Measurements from ENCODE around the gene MRPS2.
"Not testable (repeated sequence)": the region's sequence is repeated elsewhere in the genome, so short reads cannot be mapped to it uniquely, and the experiment has no call there.

MRPS2 gene

DNA sequence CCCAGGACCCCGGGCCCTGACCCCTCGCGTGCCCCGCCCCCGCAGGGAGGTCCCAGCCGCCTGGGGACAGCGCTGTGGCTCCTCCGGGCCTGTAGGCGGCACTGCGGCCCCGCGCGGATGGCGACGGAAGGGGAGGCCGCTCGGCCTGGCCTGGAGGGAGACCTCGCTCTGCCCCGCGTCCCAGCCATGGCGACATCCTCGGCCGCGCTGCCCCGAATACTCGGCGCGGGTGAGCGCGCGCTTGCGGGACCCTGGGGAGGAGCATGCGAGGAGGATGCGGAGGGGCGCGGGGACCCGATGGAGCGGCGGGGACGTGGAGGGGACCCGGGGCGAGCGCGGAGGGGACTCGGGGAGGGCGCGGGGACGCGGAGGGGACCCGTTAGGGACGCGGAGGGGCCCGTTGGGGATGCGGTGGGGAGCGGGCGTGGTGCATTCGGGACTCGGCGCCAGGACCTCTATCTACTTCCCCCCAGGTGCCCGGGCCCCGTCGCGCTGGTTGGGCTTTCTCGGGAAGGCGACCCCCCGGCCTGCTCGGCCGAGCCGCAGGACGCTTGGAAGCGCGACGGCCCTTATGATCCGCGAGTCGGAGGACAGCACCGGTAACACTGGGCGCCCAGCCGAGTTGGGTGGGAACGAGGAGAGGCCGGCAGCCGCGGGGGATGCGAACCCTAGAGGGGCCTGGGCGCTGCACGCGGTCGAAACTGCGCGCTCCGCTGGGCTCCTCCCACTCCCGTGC lies at the start of gene MRPS2:
Gene MRPS2, plus strand, starts transcription at position 158 of the 736 bp plus-strand sequence. Its CDS starts 29 bp downstream, at position 187.
- DNase-seq (ENCODE audit: low read depth, low spot score): peak; percentile 47

DNA sequence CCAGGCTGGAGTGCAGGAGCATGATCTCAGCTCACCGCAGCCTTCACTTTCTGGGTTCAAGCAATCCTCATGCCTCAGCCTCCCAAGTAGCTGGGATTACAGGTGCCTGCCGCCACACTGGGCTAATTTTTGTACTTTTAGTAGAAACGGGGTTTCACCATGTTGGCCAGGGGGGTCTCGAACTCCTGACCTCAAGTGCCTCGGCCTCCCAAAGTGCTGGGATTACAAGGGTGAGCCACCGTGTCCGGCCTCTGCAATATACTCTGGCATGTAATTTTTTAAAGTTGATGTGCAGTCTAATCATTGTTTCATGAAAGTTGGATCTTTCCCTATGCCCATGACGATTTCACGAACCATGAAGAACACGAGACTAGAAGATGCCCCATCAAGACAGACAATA lies 49.5 kb upstream of the MRPS2 start:
- no peak for DNase-seq (ENCODE audit: low read depth, low spot score)

- DNase-seq (ENCODE audit: low read depth, low spot score): not testable (repeated sequence)
Observed at GRCh38 chr9:135451909-135452308, 48.6 kb upstream of the MRPS2 start.

GRCh38 chr9:135454737-135455136 lies 45.7 kb upstream of the MRPS2 start:
- DNase-seq (ENCODE audit: low read depth, low spot score): no peak

DNA sequence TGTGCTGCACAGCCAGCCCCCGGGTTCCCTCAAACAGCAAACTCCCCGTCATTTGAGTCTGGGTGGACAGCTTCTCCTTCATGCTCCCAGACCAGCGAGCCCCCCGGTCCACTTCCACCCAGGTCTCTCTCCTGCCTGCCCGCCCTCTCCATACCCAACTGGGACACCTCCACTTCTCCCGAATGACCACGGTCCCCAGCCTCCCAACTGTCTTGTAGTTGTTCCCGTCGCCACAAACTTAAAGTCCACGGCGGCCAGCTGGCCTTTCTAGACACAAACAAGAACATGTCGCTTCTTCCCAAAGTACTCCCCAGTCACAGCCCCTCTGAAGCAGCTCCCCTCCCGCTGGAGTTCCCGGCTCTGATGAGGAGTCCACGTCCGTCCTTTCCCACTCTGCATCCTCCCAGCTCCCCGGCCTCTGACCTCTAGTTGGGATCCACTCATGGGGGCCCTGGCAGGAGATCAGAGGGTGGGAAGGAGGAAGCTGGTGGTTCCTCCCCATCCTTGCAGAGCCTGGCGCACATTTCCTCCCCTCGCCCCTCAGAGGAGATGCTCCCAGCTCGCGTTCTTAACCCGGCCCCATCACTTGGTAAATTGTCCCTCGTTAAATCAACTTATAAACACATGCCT lies 45.0 kb upstream of the MRPS2 start:
- no peak for DNase-seq (ENCODE audit: low read depth, low spot score)

DNA sequence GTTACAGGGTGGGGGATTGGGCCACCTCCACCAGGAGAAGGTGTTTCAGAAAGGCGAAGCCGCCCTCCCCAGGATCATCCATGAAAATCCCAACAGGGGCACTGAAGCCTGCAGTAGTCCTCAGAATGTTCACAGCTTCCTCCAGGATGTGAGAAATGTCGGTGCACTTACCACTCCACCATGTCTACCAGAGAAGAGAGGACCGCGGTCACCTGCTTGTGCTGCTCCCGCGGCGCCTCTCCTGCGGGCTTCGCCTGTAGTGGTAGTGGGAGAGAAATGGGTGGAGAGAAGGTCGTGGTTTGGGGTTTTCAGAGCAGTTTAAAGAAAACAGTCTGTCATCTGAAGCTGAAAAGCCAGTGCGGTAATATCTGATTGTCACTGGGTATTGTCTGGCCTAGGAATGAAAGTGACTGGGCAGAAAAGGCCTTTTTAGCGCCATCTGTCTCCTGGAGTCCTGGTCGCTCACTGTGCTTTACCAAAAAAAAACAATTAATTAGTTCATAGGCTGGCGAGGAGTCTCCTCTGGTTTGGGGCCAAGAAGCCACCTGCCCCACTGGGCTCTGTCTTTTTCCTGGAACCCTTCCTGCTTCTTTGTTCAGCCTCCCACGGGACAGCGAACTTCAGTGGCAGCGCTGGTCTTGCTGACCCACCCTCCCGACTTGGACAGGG lies 43.9 kb upstream of the MRPS2 start:
- no peak for DNase-seq (ENCODE audit: low read depth, low spot score)

DNA sequence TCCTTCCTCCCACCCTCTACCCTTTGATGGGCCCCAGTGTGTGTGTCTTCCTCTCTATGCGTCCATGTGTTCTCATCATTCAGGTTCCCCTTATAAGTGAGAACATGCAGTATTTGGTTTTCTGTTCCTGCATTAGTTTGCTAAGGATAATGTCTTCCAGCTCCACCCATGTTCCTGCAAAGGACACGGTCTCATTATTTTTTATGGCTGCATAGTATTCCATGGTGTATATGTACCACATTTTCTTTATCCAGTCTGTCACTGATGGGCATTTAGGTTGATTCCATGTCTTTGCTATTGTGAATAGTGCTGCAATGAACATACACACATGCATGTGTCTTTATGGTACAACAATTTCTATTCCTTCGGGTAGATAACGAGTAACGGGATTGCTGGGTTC lies 42.0 kb upstream of the MRPS2 start:
- DNase-seq (ENCODE audit: low read depth, low spot score): not testable (repeated sequence)

- DNase-seq (ENCODE audit: low read depth, low spot score): no peak
Observed at GRCh38 chr9:135461936-135462335, 38.5 kb upstream of the MRPS2 start.

DNA sequence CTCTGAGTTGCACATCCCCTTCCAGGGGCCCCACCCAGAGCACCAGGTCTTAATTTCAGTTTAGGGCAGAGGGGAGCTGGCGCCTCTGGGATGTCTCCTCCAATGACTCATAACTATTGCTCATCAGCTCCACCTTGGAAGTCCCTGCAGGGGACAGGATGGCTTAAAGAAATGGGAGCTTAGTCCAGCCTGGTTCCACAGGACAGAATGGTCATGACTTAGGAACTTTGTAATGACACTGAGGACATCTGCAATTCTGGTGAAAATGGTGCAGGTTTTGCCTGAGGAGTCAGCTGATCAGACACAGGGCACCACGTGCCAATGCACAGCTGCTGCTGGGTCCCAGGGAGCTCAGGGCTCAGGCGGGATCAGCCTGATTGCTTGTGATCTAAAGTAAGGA lies 37.3 kb upstream of the MRPS2 start:
- DNase-seq (ENCODE audit: low read depth, low spot score): no peak

GRCh38 chr9:135464181-135464580 lies 36.3 kb upstream of the MRPS2 start:
- DNase-seq (ENCODE audit: low read depth, low spot score): no peak

- DNase-seq (ENCODE audit: low read depth, low spot score): no peak
Observed at GRCh38 chr9:135468854-135469521, 31.5 kb upstream of the MRPS2 start.

DNA sequence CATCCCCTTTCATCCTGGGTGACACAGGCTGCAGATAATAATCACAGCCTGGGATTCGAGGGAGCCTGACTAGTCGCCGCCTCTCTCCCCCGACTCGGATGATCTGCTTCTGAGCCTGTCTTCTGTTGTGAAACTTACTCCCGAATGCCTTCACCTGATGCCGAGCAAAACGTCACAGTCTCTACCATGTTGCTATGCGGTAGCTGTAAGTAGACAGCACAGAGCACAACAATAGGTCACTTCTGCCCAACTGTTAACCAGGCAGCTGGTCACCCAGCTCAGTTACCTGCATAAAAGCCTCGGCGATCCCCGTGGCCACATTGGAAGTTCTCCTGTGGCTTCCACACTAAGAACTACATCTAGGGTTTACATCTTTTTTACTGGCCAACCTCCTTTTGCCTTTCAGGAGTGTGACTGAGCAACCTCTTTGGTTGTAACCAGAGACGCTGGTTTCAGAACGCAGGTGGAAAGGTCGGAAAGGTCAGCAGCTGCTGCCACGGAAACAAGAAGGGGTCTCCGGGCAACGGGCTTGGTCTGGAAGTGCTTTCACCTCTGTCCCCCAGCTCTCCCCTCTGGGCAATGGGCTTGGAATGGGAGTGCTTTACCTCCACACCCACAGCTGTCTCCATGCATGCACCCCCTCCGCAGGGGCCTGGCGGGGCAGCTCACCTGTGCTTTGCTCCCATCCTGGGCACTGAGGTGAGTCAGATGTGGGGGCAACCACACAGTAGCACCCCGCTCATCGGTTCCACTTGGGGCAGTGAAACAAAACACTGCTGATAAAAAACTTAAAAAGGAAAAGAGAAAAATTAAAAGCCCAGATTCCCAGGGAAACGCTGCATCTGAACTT lies 28.5 kb upstream of the MRPS2 start:
- DNase-seq (ENCODE audit: low read depth, low spot score): no peak

GRCh38 chr9:135473972-135474543 lies 26.4 kb upstream of the MRPS2 start:
- DNase-seq (ENCODE audit: low read depth, low spot score): no peak

DNA sequence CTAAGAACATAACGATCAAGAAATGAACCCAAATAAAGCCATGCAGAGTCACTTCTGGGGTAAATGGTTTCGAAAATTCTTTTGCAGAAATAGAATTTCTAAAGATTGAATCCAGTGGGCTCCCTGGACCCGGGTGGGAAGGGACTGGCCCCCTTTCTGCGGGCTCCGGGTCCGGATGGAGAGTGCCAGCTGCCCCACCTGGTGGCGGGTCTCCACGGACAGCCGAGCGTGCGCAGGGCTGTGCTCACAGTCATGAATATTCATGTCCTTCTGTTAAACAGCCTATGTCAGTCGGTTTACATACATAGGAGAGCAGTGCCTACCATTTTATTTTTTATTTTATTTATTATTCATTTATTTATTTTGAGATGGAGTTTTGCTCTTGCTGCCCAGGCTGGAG lies 25.6 kb upstream of the MRPS2 start:
- DNase-seq (ENCODE audit: low read depth, low spot score): no peak

DNA sequence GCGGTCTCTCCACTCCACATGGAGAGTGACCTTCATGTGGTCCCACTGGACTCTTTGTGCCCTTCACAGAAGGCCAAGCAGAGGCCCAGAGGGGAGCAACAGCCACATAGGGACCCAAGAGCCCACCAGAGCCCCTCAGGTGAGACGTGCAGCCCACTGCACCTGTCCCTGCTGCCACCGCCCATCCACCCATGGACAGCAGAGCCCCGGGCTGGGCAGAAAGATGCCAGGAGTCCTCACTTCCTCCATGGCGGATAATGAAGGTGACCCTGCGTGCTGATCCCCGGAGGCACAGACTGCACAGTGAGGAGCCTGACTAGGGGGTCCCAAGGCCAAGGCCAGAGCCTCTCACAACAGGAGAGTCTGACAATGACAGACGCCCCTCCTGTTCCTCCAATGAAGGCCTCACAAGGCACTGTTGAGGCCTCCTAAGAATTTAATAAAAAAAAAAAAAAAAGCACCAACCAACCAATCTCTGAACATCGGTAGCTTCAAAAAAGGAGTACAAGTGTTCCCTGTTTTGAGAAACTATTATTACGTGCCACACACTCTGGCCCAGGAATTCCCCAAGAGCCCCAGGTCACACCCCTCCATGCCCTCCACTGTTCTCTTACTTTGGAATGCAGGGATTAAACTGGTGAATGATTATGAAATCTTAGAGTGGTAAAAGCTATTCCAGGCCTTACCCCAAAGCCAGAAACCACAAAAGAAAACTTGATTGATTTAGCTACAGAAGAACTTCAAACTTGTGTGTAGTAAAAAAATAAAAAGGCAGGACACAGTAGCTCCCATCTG lies 23.7 kb upstream of the MRPS2 start:
- DNase-seq (ENCODE audit: low read depth, low spot score): no peak

GRCh38 chr9:135478191-135478590 lies 22.3 kb upstream of the MRPS2 start:
- DNase-seq (ENCODE audit: low read depth, low spot score): no peak

GRCh38 chr9:135478829-135479468 lies 21.5 kb upstream of the MRPS2 start:
- DNase-seq (ENCODE audit: low read depth, low spot score): no peak

GRCh38 chr9:135479469-135480052 lies 20.9 kb upstream of the MRPS2 start, which contains the start of gene PPP1R26:
TSS of gene PPP1R26 (plus strand) at chr9:135479782. CDS start at chr9:135484511, 4,729 bp downstream.
- DNase-seq (ENCODE audit: low read depth, low spot score): no peak
